HG02840 (cell line): ENCODE results near the gene NEXN.
"Not testable (repeated sequence)": the region's sequence is repeated elsewhere in the genome, so short reads cannot be mapped to it uniquely, and the experiment has no call there.

Experiments used
- ATAC-seq: cut with Tn5 transposase; IDR thresholded peaks from one replicate; pipeline ENCODE4 v1.9.1; 2021; ENCODE audit warnings: mild to moderate bottlenecking, moderate library complexity, moderate number of reproducible peaks; ENCODE audit not compliant: unreplicated experiment, low FRiP score

The NEXN gene

DNA sequence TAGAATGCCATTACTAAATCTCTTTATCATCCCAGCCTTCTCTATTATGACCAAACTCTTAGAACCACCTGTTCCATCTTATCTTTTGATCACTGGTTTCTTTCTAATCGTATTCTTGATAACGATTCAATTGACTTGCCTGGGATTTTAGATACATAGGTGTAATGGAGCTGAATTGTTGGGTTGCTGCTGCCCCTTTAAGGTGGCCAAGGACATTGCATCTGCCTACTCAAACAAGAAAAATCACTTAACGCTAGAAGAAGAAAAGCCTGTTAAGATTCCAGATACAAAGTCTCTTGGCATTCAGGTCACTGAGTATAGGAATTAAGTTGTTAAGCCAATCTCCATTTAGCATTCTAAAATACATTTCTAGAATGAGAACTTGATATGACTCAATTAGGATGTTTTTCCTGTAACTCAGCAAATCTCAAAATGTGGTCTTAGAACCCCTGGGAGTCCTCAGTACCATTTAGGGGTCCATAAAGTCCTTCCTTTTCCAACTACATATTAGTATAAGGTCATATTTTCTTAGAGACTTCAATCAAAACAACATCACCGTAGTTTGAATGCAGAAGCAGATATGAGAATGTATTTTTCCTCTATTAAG lies 12.4 kb downstream of the NEXN start:
- no peak for ATAC-seq

DNA sequence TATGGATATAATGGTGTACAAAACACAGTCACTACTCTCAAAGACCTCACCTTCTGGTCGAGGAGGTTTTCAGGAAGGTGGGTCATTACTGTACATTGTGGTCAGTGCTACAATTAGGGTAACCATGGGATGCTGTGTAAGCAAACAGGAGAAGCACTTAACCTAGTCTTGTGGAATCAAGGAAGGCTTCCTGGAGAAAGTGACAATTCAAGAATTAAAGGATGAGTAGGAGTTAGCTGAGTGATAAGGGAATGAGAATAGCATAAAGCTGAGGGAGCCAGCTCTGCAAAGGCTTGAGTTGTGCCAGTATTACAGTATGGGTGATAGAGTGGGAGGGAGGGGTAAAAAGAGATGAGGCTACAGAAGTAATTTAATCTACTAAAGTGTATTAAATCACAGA lies 17.2 kb downstream of the NEXN start:
- ATAC-seq, result no peak

DNA sequence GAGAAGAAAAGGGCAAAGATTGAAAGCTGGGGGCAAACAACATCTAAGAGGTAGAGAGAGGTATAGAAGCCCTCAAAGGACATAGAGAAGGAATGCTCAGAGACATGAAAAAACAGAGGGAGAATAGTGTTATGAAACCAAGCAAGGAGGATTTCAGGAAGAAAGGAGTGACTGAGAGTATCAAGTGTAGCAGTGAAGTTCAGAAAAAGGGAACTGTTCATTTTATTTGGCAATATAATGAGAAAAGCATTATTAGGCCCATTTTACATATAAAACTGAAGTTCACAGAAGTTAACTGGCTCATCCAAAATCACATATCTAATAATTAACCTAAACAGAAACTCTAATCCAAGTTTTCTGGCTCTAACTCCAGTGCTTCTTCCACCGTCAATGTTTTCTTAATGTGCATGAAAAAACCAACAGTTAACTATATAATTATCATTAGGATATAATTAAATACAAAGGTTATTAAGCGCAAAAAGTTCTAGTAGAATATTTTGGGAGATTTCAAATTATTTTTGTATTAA lies 17.7 kb downstream of the NEXN start:
- ATAC-seq, result no peak

DNA sequence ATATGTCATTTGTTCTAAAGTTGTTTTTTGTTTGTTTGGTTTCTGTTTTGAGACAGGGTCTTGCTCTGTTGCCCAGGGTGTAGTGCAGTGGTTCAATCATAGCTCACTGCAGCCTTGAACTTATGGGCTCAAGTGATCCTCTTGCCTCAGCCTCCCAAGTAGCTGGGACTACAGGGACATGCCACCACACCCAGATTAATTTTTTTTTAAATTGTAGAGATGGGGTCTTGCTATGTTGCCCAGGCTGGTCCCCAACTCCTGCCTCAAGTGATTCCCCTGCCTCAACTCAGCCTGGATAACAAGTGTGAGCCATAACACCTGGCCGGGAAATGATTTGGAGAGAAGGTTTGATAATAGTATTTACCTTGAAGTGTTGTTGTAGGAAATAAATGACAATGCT lies 18.2 kb downstream of the NEXN start:
- no peak for ATAC-seq

DNA sequence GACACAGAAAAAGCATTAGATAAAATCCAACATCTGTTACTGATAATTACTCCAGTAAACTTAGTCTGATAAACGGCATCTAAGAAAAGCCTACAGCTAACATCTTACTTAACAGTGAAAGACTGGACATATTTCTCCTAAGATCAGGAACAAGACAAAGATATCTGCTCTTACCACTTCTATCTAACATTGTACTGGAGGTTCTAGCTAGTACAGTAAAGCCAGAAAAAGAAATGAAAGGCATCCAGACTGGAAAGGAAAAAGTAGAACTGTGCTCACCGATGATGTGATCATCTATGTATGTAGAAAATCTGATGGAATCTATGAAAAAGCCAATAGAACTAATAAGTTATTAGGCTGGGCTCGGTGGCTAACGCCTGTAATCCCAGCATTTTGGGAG lies 21.7 kb downstream of the NEXN start:
- ATAC-seq, result no peak

DNA sequence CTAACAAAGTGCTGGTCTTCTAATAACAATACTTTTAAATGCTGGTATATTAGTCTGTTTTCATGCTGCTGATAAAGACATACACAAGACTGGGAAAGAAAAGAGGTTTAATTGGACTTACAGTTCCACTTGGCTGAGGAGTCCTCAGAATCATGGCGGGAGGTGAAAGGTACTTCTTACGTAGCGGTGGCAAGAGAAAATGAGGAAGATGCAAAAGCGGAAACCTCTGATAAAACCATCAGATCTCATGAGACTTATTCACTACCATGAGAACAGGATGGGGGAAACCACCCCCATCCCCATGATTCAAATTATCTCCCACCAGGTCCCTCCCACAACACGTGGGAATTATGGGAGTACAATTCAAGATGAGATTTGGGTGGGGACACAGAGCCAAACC lies 30.5 kb downstream of the NEXN start:
- not testable (repeated sequence) for ATAC-seq

DNA sequence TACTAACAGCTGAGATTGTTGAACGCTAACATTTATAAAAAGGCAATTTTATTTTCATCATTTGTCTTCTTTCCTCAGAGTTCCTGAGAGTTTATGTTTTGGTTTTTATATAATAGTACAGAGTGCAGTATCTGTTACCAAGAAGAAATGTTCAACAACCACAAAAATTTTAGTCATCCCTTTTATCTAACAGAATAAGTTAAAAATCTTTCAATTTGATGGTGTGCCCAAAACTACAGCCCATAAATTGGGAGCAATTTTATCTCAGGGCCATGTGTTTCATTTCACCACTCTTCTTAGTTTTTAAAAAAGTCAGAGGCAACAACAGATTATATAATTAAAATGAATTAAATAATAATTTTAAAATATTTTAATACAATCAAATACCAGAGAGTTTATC lies 37.1 kb downstream of the NEXN start:
- no peak for ATAC-seq

DNA sequence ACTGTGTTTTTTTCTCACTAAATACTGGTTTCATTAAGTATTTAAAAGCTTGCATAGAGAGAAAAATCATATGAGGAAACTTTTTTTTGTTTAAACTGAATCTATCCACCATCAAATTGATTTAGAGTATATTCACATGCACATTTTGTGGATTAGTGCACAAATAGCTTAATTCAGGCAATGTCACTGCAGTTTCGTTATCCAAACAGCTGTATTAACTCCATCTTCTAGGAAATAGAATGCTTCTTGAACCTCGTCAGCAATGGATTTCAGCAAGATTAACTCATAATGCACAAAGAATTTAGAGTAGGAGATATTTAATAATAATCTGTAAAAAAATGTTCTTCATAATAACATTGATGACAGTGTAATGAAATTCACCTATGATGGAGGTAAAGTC lies 37.5 kb downstream of the NEXN start:
- ATAC-seq, result no peak

DNA sequence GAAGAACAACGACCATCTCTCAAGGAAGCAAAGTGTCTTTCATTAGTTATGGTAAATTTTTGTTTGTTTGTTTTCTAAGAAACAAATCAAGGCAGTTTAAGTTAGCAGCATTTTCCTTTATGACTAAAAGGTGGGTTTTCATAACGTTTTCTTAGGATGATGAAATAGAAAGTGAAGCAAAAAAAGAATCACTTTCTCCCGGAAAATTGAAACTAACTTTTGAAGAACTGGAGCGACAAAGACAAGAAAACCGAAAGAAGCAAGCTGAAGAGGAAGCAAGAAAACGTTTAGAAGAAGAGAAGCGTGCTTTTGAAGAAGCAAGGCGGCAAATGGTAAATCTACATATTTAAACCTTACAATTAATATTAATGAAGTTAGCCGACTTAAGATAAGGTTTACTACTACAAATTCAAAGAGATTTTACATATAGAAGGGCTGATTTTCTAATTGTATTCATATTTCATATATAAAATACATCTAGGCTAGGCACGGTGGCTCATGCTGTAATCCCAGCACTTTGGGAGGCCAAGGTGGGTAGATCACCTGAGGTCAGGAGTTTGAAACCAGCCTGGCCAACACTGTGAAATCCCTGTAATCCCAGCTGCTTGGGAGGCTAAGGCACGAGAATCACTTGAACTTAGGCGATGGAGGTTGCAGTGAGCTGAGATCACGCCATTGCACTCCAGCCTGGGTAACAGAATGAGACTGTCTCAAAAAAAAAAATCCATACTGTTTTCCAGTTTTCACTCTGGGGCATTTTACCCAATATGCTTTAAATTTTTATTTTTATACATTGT lies 38.3 kb downstream of the NEXN start:
- no peak for ATAC-seq

DNA sequence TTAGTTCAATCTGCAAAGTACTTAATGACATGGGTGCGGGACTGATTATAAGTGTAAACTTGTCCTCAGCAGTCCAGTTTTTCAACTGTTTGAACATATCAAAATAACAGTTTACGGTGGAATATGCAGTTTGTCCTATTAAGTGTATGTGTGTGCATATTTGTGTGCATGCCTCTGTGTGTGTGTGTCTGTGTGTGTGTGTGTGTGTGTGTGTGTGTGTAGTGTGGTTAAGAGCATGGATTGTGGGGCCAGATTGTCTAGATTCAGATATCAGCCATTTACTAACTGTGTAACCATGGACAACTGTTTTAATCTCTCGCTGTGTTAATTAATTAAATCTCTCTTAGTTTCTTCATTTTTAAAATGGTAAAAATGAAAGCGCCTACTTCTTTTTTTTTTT lies 39.0 kb downstream of the NEXN start:
- no peak for ATAC-seq

DNA sequence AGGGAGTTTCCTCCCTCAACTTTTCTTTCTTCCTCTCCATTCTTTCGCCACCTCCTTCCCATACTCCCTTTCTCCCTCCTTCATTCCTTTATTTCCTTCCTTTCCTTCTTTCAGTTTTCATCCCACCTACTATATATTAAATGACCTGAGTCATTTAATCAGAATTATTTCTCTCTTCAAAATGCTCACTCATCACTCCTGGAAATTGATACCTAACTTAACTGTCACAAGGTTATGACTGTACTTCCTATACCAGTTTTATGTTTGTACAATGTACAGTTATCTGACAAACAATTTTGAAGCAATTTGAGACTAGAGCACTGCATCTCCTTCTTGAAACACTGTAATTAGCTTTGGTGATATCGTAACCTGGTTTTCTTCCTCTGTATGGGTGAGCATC lies 41.4 kb downstream of the NEXN start:
- no peak for ATAC-seq

DNA sequence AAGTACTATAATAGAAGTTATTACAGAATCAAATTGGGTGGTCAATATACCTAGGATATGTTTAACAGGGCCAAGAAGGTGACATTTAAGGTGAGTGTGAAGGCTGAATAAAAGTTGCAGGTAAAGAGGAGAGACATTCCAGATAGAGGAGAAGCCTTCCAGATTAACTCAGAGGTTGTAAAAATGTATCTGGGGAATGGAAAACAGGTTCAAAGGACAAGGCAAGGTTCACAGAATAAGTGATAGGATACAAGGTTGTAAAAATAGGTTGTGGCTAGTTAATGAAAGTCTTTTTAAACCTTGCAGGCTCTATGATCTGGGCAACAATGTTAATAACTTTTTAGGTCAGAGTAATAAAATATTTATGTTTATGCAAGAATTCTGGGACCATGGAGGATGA lies 50.2 kb downstream of the NEXN start:
- ATAC-seq, result no peak

DNA sequence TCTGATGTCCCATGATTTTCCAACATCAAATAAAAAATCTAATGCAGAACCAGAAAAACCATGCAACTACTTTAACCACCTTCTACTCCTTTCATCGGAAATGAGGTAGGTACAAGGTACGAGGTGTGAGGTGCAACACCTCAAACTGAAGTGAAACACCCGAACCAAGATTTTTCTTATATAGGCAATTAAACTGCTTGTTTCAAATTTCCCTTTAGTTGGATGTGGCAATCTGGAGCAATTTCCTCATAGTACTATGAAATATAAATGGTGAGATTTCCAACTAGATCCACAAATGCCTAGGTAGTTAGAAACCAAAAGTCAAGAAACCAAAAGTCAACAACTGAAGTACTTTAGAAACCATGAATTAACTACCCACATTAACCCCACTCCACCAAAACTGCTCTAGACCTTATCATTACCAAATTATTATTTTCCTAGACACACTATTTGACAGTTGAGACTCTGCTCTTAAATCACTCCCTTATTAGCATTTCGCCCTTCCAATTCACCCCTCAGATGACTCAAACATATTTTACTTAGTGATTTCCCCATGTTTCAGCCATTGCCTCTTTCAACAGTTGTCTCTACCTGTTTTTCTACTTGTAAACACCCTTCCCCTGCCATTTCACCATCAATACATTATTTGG lies 52.6 kb downstream of the NEXN start:
- no peak for ATAC-seq

DNA sequence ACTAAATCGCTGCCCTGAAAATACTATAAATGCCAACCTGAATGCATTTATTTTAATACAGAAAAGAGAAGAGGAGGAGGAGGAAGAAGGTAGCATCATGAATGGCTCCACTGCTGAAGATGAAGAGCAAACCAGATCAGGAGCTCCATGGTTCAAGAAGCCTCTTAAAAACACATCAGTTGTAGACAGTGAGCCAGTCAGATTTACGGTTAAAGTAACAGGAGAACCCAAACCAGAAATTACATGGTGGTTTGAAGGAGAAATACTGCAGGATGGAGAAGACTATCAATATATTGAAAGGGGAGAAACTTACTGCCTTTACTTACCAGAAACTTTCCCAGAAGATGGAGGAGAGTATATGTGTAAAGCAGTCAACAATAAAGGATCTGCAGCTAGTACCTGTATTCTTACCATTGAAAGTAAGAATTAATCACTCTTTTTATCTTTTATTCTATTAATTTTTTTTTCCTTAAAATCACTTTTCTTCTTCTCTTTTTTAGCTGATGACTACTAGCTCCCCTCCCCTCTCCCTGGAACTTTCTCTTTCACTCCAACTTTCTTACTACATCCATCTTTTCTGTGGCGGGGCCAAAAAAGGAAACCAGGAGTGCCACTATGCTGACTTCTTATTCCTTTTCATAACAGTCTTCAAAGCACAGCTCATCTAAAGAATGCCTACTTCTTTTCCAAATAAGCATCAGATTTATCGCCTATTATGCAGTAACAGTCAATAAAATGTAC lies 54.1 kb downstream of the NEXN start:
- no peak for ATAC-seq

DNA sequence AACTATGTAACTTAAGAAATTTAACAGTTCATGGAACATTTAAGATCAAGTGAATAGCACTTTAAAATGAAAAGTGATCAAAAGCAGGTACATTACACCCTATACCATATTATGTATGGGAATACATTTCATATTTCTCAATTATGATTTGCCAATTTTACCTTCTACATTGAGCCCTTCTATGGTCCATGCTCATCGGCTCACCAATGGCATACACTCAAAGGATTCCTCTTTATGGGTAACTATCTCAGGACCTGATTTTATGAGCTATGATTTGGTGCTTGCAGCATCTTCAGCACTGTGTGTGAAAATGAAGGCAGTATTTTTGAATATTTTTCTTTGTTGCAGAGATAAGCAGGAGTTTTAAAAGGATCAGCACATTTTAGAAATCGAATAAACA lies 56.9 kb downstream of the NEXN start:
- ATAC-seq, result no peak

DNA sequence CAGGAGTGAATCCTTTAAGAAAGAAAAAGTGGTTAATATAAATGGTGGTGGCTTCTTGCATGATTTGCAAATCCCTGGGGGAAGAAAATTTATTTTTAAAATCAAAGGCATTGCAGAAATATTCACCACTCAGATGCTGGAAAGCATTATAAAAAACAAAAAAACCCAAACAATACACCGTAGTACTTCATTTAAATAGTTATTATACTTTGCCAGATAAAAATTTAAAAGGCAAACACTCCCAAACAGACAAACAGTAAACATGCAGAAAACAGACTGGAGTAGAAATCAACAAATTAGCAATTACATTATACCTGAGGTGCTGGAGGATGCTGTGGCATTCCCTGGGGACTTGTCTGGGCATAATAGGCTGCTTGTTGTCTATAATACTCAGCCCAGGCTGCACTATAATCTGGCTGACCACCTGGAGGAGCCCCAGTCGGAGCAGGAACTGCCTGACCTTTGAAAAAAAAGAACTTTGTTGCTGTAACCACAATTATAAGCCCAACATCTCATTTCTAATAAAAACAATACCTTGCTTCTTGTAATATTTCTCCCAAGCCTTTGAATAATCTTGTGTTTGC lies 60.5 kb downstream of the NEXN start:
- ATAC-seq, result no peak

DNA sequence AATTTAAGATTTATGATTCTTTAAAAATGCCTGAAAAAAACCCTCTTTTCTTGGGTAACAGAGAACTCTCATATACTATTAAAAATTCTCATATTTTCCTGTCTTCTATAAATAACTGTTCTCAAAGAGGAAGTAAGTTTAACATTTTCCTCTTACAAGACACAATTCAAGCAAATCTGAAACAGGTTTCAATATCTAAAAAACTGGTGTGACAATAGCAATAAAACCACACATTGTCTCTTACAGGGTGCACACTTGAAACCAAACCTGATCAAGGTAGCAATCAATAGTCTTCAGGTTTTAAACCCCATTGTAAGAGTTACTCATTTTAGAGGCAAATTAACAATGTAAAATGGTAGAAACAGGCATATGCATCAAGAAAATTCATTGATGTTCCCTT lies 62.4 kb downstream of the NEXN start:
- no peak for ATAC-seq

DNA sequence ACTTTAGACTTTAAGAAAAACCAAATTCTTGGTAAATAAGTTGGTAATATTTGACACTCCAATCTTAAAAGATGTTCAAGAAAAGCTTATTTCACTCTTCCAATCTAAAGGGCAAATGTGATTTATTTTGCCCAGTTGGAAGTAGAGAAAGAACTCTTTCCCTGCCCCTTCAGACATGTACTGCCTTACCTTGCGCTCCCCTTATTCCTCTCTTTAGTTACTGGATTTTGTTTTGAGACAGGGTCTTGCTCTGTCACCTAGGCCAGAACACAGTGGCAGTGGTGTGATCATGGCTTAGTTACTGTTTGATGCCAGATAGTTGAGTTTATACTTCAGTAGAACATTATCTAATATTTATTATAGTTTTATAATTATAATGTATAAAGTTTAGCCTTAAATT lies 62.9 kb downstream of the NEXN start:
- no peak for ATAC-seq

DNA sequence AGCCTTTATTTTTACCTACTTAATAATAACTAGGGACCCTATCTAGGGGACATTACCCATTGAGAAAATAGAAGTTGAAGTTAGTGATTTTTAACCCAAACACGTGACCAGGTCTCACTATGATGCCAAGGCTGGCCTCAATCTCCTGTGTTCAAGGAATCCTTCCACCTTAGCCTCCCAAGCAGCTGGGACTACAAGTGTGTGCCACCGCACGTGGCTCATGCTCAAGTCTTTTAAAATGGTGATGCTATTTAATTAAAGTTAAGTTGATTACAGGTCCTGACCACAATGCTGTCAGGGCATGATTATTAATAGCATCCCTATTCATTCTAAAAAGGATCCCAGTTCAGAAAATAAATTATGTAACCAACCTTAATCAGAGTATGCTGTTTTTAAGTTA lies 65.5 kb downstream of the NEXN start:
- ATAC-seq, result no peak

DNA sequence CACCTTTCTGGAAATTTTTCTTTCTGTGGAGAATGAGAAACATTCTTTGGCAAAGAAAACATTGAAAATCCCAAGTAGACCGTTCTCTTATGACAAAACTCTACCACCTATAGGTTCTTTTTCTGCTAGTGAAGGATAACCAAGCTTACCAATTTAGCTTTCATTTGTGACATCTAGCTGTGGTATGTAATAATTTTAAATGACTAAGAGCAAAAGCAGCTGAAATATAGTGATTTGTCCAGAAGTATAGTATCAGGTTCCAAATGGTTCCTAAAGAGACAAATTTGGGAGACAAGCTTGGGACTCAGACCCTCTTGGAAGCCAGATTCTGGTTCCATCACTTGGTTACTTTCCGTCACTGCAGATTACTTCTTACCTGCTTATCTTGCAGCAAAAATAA lies 66.1 kb downstream of the NEXN start:
- ATAC-seq, result no peak

DNA sequence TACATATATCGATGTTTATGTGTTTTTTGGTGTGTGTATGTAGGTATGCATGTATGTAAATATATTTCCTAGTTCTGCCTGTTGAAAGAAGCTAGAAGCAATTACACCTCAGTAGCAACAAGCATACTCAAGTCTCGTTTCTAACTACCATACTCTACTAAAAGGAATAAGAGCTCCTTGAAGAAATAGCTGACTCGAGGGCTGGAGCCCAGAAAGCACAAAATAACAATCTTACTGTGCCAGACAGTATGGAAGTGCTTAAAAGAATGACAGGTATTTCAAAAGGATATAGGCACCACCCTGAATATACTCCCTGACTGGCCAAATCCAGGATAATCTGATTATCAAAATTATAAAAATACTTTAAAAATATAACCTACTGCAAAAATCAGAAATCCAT lies 67.3 kb downstream of the NEXN start:
- no peak for ATAC-seq
